KMS-11 (cell line): ENCODE results near the gene OGFOD3.

Experiments
- H2AFZ ChIP-seq: fragments of 200-600 bp; sonication (generic); 2 replicates; pipeline ENCODE4 v1.6.1; 2016; ENCODE audit warnings: antibody characterized with exemption, mixed run types, low read depth
- H3K27ac ChIP-seq: fragments of 200-600 bp; sonication (generic); 2 replicates; pipeline ENCODE4 v1.6.1; 2016; ENCODE audit warnings: mild to moderate bottlenecking, mixed run types
- H3K27me3 ChIP-seq: fragments of 200-600 bp; sonication (generic); 2 replicates; pipeline ENCODE4 v1.6.1; 2017; ENCODE audit warnings: mild to moderate bottlenecking, low read depth, mixed run types, moderate library complexity; ENCODE audit not compliant: insufficient read depth
- H3K36me3 ChIP-seq: fragments of 200-600 bp; sonication (generic); 2 replicates; pipeline ENCODE4 v1.6.1; 2017; ENCODE audit warnings: mild to moderate bottlenecking, mixed run types; ENCODE audit not compliant: insufficient read depth
- H3K4me1 ChIP-seq: fragments of 200-600 bp; sonication (generic); 2 replicates; pipeline ENCODE4 v1.6.1; 2016; ENCODE audit warnings: mild to moderate bottlenecking, low read depth, mixed run types; ENCODE audit not compliant: poor library complexity, severe bottlenecking
- H3K4me2 ChIP-seq: fragments of 200-600 bp; sonication (generic); 2 replicates; pipeline ENCODE4 v1.7.0; 2016; ENCODE audit warnings: mild to moderate bottlenecking, mixed run types
- H3K4me3 ChIP-seq: fragments of 200-600 bp; sonication (generic); IDR thresholded peaks from 2 replicates; pipeline ENCODE4 v1.6.1; 2017; ENCODE audit warnings: low read depth, low read length, mixed read lengths; ENCODE audit not compliant: insufficient read depth
- H3K79me2 ChIP-seq: fragments of 200-600 bp; sonication (generic); 2 replicates; pipeline ENCODE4 v1.6.1; 2016; ENCODE audit warnings: low read depth, mixed run types; ENCODE audit not compliant: insufficient read depth
- H3K9ac ChIP-seq: fragments of 200-600 bp; sonication (generic); 2 replicates; pipeline ENCODE4 v1.6.1; 2016; ENCODE audit warnings: mild to moderate bottlenecking, mixed run types
- H4K20me1 ChIP-seq: fragments of 200-600 bp; sonication (generic); 2 replicates; pipeline ENCODE4 v1.6.1; 2016; ENCODE audit warnings: mild to moderate bottlenecking, mixed run types; ENCODE audit not compliant: insufficient read depth
- CTCF ChIP-seq: fragments of 200-600 bp; sonication (generic); conservative IDR thresholded peaks from 2 replicates; pipeline ENCODE4 v1.6.1; 2017; ENCODE audit warnings: low read depth, mild to moderate bottlenecking, antibody characterized with exemption, low read length, moderate library complexity, mixed read lengths

OGFOD3 gene

GRCh38 chr17:82387705-82388106 is 30.7 kb downstream of the OGFOD3 start:
- Histone ChIP-seq H3K27me3 (no peaks in the 10 kb centered on the region), H4K20me1 (no peaks in the 10 kb centered on the region), H3K27ac (no peak overlapping the region), H2AFZ (no peak overlapping the region), H3K9ac (no peak overlapping the region), H3K79me2 (no peaks in the 10 kb centered on the region), H3K4me2 (no peak overlapping the region), H3K4me3 (no peak overlapping the region), H3K4me1 (peaks cover 18% of the 10 kb centered on the region), H3K36me3 (no peaks in the 10 kb centered on the region; the same call in 1 of the 2 replicates)
- TF ChIP-seq CTCF, result no peak

- H3K27ac ChIP-seq, result no peak overlapping the region
- H3K79me2 ChIP-seq, result no peaks in the 10 kb centered on the region
- no peak for TF ChIP-seq CTCF
- H4K20me1 ChIP-seq, result no peaks in the 10 kb centered on the region
- H3K4me2 ChIP-seq, result no peak overlapping the region
- no peak overlapping the region for H2AFZ ChIP-seq
- H3K36me3 ChIP-seq, result no peaks in the 10 kb centered on the region; the same call in 1 of the 2 replicates
- no peak overlapping the region for H3K9ac ChIP-seq
- H3K4me1 ChIP-seq, result peaks cover 18% of the 10 kb centered on the region
- H3K27me3 ChIP-seq, result no peaks in the 10 kb centered on the region
- H3K4me3 ChIP-seq, result no peak overlapping the region
Measured at GRCh38 chr17:82386881-82387704, 31.3 kb downstream of the OGFOD3 start.

- Histone ChIP-seq H4K20me1 (no peaks in the 10 kb centered on the region), H3K36me3 (no peaks in the 10 kb centered on the region), H3K27me3 (no peaks in the 10 kb centered on the region), H3K4me2 (no peak overlapping the region), H3K79me2 (no peaks in the 10 kb centered on the region), H3K4me3 (no peak overlapping the region), H3K4me1 (peaks cover 24% of the 10 kb centered on the region), H3K9ac (no peak overlapping the region), H3K27ac (no peak overlapping the region), H2AFZ (no peak overlapping the region)
- no peak for TF ChIP-seq CTCF
Measured at GRCh38 chr17:82386255-82386831, 32.0 kb downstream of the OGFOD3 start.

- Histone ChIP-seq H3K4me3 (no peak overlapping the region), H3K27me3 (no peaks in the 10 kb centered on the region), H3K27ac (no peak overlapping the region), H4K20me1 (no peaks in the 10 kb centered on the region), H3K4me2 (no peak overlapping the region), H3K79me2 (no peaks in the 10 kb centered on the region), H3K9ac (no peak overlapping the region), H3K36me3 (no peaks in the 10 kb centered on the region), H2AFZ (no peak overlapping the region), H3K4me1 (peaks cover 31% of the 10 kb centered on the region)
- TF ChIP-seq CTCF, result no peak
Measured at GRCh38 chr17:82385559-82386254, 32.7 kb downstream of the OGFOD3 start.
